Kidney epithelial cell (primary cell): ENCODE measurements around the gene ACOX1. TPM values are rescaled to one million over a fixed set of nuclear protein-coding genes. Genes with fewer than 3 reads are reported as not detected.
"Not testable (repeated sequence)": the region's sequence is repeated elsewhere in the genome, so short reads cannot be mapped to it uniquely, and the experiment has no call there.

Experiments used
- DNase-seq: peaks from one replicate; pipeline ENCODE4 v3.0.0-alpha.2; 2010; ENCODE audit warnings: low read depth
- H3K27me3 ChIP-seq: 2 replicates; pipeline ENCODE4 v1.6.0; 2011; ENCODE audit warnings: low read length; ENCODE audit not compliant: control insufficient read depth, insufficient read depth
- H3K36me3 ChIP-seq: 2 replicates; pipeline ENCODE4 v1.5.1; 2011; ENCODE audit warnings: low read length; ENCODE audit not compliant: control insufficient read depth, insufficient read depth
- H3K4me3 ChIP-seq: 2 replicates; pipeline ENCODE4 v1.5.1; 2011; ENCODE audit warnings: low read depth, mild to moderate bottlenecking, control low read depth, low read length
- total RNA-seq: library from RNA; depleted of rRNA; stranded (reverse); fragments of >200 nt; gene quantifications from 2 replicates; pipeline ENCODE4 v1.2.3, GENCODE V29; 2015
- TF ChIP-seq, protein P1 (sequence below): IDR thresholded peaks from 2 replicates; pipeline ENCODE4 v1.5.1; 2011; ENCODE audit warnings: mild to moderate bottlenecking, moderate library complexity, low read length, control low read depth, inconsistent platforms; ENCODE audit not compliant: insufficient read depth, poor library complexity, severe bottlenecking

The ACOX1 gene
- total RNA-seq, 1 donor from 2014 or later: 41.1 TPM

DNA sequence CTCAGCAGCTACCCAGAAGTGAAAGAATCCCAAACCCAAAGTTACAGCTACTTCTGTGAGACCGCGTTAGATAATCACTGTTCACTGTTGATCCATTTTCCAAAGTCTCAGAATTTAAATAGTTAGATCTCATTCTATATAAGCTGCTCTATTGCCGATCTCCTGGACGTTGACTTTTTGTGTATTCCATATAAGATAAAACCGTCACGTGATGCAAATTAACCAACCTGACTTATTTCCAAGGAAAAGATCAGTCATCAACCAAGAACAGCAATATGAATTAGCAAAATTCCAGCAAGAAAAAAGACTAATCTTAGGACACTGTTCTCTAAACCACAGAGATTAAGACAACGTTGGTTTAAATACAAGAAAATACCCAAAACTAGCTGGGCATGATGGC, 8.3 kb downstream of the ACOX1 start:
- TF ChIP-seq, protein P1, sequence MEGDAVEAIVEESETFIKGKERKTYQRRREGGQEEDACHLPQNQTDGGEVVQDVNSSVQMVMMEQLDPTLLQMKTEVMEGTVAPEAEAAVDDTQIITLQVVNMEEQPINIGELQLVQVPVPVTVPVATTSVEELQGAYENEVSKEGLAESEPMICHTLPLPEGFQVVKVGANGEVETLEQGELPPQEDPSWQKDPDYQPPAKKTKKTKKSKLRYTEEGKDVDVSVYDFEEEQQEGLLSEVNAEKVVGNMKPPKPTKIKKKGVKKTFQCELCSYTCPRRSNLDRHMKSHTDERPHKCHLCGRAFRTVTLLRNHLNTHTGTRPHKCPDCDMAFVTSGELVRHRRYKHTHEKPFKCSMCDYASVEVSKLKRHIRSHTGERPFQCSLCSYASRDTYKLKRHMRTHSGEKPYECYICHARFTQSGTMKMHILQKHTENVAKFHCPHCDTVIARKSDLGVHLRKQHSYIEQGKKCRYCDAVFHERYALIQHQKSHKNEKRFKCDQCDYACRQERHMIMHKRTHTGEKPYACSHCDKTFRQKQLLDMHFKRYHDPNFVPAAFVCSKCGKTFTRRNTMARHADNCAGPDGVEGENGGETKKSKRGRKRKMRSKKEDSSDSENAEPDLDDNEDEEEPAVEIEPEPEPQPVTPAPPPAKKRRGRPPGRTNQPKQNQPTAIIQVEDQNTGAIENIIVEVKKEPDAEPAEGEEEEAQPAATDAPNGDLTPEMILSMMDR: no peak
- DNase-seq: no peak
- Histone ChIP-seq H3K36me3 (no peaks in the 10 kb centered on the region), H3K4me3 (no peak overlapping the region), H3K27me3 (no peaks in the 10 kb centered on the region)

DNA sequence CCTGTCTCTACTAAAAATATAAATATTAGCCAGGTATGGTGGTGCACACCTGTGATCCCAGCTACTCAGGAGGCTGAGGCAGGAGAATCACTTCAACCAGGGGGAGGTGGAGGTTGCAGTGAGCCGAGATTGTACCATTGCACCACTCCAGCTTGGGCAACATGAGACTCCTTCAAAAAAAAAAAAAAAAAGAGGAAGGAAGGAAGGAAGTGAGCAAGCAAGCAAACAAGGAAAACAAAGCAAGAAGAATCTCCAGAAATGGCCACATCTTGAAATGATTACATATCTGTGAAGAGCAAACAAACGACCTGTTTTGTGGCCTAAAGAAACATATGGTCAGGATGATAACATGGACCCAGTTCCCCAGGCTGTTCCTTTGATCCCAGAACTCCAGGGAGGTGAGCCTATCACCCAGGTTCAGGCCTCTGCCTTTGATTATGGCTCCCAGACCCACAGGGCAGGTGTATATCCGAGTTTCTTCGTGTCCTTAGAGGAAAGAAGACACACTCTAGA, 8.9 kb downstream of the ACOX1 start:
- TF ChIP-seq, protein P1: no peak
- H3K27me3 ChIP-seq: no peaks in the 10 kb centered on the region
- no peak for DNase-seq
- no peak overlapping the region for H3K4me3 ChIP-seq
- no peaks in the 10 kb centered on the region for H3K36me3 ChIP-seq

DNA sequence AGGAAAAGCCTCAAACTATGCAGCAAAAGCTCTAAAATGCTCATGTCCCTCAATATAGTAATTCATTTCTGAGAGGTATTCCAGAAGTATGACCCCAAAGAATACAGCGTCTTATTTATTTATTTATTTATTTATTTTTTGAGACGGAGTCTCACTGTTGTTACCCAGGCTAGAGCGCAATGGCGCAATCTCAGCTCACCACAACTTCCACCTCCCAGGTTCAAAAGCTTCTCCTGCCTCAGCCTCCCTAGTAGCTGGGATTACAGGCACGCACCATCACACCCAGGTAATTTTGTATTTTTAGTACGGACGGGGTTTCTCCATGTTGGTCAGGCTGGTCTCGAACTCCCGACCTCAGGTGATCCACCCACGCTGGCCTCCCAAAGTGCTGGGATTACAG, 9.9 kb downstream of the ACOX1 start:
- not testable (repeated sequence) for H3K4me3 ChIP-seq, DNase-seq, H3K36me3 ChIP-seq, H3K27me3 ChIP-seq

DNA sequence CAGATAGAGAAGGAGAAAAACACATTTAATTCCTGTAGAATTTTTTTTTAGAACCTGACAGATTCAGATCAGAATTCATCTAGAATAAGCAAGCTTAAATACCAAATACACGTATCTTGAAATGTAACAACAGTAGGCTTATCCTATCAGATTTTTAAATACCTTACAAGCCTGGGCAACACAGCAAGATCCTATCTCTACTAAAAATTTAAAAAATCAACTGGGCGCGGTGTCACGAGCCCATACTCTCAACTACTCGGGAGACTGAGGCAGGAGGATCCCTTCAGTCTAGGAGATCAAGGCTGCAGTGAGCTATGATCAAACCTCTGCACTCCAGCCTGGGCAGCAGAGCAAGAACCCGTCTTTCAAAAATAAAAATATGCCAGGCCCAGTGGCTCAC, 13.5 kb downstream of the ACOX1 start:
- H3K27me3 ChIP-seq: no peaks in the 10 kb centered on the region
- TF ChIP-seq, protein P1: no peak

DNA sequence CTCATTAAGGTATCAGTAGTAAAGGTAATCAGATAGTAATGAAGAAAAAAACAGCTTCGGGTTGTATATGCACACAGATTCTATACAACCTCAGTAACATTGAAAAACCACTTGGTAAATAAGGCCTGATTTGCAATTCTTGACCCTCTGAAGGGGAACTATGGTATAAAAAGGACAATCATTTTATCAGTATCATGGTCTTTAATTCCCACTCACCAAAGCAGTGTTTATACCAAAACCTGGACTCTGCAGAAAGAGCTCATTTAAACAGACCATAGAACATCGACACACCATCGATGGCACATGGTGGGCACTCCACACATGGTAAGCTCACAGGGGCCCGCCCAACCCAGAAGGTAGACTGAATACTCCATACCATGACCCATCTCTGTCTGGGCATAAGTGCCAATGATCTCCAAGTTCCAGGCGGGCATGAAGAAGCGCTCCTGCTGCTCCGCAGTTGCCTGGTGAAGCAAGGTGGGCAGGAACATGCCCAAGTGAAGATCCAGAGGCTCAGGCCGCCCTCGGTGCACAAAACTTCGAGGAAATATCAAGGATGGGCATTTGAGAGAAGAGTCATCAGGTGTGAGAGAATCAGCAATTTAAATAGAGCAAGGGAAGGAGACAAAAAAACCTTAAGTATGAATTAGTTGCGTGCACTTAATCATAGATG, 19.0 kb downstream of the ACOX1 start:
- DNase-seq: no peak
- TF ChIP-seq, protein P1: no peak
- no peaks in the 10 kb centered on the region for H3K36me3 ChIP-seq
- H3K27me3 ChIP-seq: no peaks in the 10 kb centered on the region
- H3K4me3 ChIP-seq: no peak overlapping the region

More for the DNA sequence above, 13.5 kb downstream of the ACOX1 start:
- Histone ChIP-seq H3K4me3 (no peak overlapping the region), H3K36me3 (no peaks in the 10 kb centered on the region)
- DNase-seq: no peak

DNA sequence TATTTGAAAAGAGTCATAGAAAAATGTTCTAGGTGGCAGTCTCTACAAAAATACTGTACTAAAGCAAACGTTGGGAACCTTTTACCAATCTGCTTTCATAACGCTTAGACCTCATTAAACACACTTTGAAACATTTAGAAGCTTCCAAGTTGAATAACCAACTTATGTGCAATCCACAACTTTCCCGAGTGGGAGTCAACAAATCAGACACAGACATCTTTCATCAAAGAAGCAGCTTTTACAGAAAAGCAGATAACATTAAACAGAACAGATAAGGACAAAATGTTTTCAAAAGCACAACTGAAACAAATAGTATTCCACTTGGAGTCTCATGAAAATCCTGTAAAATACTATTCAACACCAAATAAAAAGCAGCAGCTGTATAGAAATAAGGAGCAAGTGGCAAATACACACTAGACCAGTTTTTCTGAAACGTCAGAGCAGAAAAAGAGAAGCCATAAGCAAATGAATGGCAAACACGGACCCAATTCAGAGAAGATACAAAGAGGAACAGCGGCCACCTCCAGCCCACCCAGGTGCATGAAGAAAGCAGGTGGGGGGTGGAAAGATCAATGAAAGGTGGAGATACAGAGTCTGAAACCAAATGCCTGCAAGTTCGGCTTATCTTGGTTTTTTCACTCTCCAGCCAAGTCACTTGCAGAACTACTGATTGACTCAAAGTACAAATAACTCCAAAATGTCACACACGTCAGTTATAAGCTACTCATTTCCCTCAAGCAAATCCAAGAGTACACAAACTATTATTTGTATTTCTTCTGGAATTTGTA, 19.7 kb downstream of the ACOX1 start:
- no peak for DNase-seq
- Histone ChIP-seq H3K4me3 (no peak overlapping the region), H3K36me3 (no peaks in the 10 kb centered on the region), H3K27me3 (no peaks in the 10 kb centered on the region)
- TF ChIP-seq, protein P1: no peak
